GM21717 (cell line): ENCODE results near the gene TFCP2L1.

Experiments used
- ATAC-seq: cut with Tn5 transposase; IDR thresholded peaks from one replicate; pipeline ENCODE4 v1.9.1; 2021; ENCODE audit warnings: mild to moderate bottlenecking, moderate library complexity; ENCODE audit not compliant: unreplicated experiment

TFCP2L1 gene

DNA sequence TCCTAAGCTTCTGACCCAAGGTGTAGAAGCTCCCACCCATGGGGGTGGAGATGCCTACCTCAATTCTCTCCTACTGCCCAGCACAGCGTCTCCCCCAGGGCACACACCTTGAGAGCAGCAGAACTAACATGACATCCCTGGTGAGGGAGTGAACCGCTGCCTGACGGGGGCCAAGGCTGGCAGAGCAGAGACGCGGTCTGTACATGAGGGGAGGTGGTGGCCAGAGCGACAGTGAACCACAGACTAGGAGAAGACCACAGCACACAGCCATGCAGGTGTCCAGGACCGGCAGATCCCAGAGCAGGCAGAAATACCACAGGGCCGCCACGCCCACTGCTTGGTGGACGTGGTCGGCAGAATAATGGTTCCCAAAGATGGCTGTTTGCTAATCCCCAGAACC lies 40.4 kb downstream of the TFCP2L1 start:
- ATAC-seq = no peak

DNA sequence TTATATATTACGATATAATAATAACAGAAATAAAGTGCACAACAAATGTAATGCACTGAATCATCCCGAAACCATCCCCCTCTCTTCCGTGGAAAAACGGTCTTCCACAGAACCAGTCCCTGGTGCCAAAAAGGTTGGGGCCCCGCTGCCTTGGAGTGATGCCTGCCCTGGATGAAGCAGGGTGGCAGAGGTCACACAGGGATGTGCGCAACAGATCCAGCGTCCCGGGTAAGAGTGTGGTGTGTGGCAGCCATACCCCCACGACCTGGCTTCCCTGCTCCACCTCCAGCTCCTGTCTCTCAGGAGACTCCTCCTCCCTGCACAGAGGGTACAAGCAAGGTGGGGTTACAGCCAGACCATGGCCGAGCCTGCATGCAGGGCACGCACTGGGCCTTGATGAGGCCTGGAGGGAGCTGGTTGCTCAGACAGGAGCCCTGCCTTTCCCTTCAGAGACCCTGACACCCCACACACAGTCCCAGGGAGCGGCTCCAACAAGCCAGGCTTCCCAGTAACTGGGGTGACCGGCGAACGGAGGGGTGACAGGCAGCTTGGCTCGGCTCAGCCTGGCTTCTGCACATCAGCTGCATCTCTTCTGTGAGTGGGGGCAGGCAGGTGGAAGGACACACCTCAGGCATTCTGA lies 41.1 kb downstream of the TFCP2L1 start:
- ATAC-seq = no peak

DNA sequence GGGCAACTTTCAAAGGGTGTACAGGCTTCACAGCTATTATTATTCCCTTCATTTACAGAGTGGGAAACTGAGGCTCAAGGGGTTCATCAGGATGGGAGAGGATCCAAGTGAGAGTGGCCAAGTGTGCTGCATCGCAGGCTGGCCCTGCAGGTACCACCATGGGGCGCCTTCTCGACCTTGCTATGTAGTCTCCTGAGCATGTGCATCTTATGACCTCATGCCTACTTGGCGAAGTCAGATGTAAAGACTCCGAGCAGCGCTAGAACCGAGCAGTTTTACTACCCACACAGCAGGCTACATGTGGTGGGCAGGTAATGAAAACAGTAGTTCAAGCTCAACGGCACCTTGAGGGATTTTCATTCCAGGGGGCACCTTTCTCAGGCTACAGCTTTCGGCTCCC lies 42.0 kb downstream of the TFCP2L1 start:
- ATAC-seq = no peak

DNA sequence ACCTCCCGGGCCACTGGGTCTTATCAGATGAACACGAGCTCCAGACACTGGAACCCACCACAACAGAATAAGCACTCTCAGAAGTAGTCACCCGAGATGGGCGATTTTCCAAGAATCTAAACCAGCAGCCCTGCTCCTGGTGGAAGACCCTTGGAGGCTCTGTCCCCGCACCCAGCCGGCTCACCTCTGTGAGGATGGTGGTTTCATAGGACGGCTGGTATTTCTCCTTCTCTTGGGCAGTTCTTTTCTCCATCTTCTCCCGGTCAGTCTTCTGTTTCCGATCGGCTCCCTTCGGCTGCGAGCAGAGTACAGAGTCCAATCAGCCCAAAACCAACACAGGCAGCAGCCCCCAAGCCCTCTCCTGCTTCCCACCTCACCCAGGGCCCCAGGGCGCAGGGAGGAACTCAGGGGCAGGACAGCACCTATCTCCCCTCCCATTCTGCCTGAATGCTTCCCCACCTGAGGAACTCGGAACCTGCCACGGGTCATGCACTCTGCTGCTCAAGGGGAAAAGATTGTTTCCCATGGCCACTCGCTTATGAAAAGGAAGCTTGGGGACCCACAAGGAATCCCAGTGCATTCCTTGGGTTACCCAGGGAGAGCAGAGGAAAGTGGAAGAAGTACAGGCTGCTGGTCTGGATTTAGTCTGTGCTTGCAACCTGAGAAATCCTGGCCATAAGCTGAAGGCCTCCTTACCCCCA lies 42.7 kb downstream of the TFCP2L1 start:
- no peak for ATAC-seq

DNA sequence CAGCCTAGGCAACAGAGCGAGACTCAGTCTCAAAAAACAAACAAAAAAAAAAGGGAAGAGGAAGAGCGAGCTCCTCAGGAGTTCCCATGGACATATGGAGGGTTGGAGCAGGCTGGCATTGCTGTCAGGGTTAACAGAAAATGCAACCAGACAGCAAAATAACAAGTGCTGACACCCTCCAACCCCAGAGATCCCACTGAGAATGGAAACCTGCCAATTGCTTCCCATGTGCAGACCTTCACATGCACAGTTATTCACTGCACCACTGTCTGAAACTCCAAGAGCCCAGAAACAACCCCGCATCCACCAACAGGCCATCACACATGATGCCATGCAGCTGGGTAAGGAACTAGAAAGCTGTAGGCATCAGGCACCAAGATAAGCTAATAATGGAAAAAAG lies 43.5 kb downstream of the TFCP2L1 start:
- ATAC-seq = no peak

DNA sequence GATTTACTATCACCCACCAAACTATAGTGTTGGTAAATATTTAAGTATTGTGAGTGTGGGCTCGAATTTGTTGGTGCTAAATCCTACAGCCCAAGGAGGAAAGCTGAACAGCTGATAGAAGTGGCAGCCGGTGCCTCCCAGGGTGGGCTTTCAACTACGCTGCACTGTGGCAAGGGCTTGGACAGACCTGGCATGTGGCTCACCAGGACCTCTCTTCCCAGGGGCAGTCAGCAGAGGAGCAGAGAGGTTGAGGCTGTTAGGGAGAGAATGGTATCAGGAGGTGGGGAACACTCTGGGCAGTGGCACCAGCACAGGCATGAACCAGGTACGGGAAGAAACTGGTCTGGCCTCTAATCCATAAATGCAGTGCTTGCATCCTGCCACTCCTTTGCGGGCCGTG lies 44.6 kb downstream of the TFCP2L1 start:
- ATAC-seq = no peak

DNA sequence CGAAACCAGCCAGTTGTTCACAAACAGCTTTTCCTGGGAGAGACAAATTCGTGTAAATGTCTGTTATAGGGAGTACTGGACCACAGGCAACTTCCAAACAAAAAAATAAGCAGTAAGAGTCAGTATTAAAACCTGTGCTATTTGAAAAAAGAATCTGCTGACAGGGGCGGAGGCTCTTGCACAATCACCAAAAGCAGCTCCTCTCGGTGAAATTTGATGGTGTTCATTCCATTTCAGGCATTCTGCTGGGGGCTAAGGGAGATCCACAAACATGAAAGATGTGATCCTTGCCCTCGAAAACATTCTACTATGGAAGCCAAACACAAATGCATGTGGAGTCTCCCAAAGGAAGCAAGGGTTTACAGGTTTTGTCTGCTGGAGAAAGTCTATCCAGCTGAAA lies 45.0 kb downstream of the TFCP2L1 start:
- no peak for ATAC-seq

DNA sequence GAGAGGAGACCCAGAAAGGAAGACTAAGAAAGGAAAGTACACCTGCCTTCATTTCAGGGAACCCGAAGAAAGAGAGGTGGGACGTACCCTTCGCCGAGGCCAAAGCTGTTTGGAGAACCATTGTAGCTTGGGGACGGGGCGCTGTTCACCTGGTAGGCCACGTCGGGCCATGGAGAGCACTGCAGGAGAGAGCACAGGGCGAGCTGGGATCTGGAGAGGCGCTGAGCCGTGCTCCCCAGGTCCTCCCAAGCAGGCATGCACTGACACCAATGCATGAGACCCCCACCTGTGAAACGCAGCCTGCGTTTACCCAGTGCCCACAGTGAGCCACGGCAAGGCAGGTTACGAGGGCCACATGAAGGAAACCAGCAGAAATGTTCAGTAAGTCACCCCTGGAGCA lies 45.5 kb downstream of the TFCP2L1 start:
- ATAC-seq = no peak

DNA sequence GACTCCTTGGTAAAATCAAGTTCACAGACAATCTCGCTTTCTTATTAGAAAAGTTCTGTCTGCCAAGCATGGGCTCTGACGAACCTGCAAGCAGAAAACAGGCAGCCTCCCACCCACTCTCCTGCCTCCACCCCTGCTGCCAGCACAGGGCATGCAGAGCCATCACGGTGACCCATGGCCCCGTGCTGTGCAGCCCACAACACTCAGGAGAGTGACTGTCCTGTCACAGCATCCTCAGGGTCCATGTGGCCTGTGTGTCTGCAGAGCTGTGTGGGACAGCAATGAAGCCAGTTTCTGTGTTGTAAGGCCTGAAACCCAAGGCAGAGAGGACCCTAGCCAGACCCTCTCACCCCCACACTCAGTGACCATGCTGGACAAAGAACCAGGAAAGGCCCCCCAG lies 46.2 kb downstream of the TFCP2L1 start:
- ATAC-seq = no peak

DNA sequence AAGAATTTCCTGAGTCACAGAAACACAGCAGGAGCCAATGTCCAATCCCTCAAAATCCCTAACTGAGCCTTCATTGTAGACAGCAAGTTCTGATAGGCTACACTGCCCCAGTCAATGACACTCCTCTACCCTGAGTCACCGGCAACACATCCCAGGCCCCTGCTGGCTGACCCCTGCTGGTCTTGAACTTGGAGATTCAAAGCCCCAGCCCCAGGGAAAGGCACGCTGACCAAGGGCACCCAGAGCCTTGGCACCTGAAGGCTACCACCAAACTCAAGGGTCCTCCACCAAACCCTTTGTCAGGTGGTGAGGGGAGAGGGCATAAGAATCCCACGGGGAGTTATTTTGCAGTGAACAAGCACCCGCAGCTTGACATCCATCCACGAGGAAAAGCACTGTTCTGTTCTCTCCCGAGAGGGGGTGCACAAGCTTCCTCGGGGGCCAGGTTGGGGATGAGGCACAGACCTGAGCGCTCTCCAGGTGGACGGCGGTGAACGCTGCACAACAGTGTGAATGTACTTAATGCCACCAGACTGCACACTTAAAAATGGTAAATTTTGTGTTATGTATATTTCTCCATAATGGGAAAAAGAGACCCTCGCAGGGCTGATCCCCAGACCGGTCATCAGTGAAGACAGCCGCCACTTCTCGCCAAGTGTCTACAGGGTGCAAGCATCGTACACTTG lies 46.9 kb downstream of the TFCP2L1 start:
- ATAC-seq = no peak

DNA sequence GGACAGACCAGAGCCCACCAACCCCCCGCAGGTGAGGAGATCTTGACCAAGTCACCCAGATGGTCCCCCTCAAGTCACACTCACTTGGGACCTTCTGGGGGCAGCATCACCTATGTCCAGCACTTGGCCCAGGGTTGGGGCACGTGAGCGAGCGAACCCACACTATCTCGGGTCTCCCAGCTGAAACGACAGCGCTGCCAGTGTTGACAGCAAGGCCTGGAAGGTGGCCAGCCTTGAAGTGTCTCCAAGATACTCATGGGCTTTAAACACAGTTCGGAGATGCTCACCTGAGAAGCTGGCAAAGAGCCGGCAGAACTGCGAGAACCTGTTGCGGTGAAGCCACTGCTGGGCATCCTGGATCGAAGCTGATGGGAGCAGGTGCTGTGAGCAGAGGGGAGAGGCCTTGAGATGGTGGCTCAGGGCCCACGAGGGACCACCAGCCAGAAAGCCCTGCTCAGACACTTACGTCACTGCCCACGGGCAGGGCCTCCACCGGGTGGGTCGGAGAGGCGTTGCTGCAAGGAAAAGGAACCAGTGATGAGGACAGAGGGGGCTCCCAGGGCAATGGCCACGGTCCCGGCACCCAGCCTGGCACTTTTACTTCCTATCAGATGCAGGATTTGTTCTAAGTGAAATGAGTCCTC lies 47.5 kb downstream of the TFCP2L1 start:
- ATAC-seq = no peak

DNA sequence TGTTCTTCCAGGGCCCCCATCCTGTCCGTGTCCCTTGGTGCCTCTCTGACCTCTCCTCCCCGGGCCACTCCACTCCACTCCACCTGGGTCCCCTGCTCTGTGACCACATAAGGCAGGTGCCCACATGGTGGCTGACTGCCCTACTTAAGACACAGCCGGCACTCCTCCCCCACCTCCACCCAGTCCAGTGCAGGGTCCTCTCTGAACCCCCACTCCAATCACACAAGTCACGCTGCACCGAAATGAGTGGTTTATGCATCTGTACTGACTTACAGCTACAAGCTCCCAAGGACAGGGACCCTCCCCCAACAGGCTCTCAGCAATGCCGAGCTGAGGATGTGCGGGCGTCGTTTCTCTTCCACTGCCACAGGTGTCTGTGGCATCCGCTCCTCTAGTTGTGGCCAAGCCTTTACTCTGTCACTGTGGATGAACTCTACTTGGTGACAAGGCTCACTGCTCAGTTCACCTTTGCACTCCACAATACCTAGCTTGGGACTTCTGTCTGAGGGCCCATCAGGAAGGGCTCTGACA lies 48.3 kb downstream of the TFCP2L1 start:
- ATAC-seq = no peak

DNA sequence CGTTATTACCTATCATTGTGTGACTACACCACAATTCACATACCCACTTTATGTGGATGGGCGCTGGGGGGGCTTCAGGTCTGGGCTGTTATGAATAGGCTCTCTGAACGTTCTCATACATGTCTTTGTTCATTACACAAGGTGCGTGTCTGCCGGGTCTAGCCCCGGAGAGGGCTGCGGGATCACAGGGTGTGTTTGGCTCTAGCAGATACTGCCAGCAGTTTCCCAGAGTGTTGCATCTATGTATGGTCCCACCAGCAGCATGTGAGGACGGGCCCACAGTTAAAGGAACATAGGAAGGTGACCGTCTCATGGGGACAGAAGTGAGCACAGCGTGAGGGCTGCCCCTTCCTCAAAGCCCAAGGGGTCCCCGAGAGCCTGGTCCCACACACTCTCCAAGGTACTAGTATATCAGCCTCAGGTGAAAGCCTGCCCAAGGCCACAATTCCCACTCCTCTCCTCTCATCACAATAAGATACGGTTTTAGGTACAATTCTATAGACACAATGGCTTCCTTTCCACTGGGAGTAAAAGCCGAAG lies 48.8 kb downstream of the TFCP2L1 start:
- no peak for ATAC-seq

DNA sequence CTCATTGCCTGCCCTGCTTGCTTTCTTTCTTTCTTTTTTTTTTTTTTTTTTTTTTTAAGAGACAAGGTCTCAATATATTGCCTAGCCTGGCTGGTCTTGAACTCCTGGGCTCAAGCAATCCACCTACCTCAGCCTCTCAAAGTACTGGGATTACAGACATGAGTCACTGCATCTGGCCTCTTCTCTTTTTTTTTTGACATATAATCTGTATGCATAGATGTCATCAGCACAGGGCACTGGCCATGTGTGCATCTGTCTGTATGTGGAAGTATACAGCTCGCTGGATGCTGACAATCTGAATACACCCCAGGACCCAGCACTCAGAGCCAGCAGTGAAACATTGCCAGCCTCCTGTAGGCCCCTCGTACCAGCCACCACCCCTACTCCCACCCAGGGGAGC lies 49.5 kb downstream of the TFCP2L1 start:
- ATAC-seq = no peak

DNA sequence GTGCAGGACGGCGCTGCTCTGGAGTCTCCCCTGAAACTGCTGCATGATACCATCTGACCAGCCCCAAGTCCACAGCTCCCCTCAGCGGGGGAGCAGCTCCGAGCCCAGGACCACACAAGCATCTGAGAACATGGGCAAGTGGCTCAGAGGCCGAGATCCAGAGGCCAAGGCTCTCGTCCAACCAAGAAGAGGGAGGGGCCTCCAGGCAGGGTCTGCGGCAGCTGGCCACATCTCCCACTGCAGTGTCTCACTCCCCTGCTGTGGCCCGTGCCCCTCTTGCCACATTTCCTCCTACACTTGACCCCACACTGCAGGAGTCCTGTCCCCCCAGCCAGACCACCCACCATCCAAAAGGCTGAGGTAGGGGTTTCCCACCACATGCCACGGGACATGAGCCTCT lies 50.2 kb downstream of the TFCP2L1 start:
- no peak for ATAC-seq

DNA sequence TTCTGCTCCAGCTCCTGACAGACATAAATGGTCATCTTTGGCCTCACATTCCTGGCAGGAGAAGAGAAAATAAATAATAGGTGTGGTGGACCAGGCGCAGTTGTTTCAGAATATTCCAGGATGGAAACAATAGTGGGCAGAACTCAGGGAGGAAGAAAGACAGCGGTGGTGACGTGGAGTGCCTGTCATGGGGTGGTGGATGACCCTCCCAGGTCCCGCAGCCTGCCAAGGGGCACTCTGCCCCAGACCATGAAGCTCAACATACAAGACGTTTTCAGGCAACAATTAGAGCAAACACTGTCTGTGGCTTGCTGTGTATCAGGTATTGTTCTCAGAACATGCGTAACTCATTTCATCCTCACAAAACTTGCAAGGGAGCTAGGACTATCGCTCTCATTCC lies 50.9 kb downstream of the TFCP2L1 start:
- no peak for ATAC-seq

DNA sequence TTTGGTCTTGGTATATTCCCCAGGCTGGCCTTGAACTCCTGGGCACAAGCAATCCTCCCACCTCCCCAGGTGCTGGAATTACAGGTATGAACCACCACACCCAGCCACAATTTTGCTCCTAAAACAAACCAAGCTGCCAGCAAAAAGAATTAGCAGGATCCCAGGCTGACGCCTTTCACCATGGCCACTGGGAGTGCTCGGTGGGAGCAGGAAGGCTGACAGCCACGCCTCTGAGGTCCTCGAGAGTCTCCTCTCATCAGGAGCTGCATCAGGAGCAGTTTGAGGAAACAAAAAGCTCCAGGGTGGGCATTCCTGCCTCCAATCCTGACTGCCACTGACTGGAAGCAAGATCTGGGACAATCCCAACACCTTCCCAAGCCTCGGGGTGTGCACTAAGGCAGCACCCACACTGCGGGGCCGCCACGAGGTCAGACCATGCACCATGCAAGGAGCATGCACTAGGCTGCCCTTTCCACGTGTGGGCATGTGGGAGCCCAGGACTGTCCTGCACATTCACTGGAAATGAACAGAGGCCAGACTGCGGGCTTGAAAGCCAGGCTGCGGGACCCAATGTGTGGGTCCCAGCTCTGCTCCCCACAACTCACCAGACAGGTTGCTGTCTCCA lies 51.4 kb downstream of the TFCP2L1 start:
- no peak for ATAC-seq

DNA sequence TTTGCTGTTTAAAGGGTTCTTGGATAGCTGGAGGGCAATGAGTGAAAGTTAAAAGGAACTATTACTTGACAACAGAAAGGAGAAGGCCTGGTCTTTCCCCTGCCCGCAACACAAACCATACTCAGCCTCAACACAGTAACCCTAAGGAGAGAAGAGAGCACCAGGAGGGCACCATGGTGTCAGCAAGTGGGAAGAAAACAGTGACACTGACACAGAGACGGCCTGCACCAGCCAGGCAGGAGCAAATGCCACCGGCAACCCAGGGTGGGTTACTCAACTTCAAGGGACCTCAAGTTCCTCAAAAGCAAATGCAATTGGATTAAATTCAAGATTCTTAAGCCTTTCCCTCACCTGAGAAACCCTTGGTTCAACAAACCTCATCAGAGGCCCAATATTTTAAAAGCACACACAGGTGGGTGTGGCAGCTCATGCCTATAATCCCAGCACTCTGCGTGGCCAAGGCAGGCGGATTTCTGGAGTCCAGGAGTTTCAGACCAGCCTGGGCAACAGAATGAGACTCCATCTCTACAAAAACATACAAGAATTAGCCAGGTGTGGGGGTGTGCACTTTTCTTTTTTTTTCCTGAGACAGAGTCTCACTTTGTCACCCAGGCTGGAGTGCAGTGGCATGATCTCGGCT lies 52.3 kb downstream of the TFCP2L1 start:
- no peak for ATAC-seq

DNA sequence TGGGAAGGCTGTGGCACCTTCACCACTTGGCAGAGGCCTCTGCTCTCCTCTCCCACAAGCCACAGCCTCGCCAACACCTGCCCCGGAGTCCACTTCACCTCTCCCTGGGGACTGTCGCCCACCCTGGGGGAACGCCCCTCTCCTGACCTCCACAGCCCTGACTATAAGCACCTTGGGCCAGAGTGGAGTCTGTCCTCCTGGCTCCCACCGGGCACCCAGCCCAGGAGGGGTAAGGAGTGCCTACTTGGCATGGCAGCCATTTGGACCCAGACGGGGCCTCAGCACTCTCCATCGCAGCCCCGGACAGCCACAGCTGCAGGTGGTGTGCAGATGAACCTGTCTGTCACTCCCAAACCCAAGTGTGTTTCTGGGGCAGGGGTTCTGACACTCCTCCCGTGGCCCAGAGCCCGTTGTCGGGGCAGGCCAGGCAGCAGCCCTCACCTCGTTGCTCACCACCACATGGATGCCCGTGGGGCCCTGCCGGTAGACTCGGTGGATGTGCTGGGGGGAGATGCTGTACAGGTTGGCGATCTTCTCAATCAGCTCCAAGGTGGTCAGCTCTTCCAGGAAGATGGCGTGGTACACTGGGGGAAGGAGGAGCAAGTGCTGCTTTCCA lies 53.5 kb downstream of the TFCP2L1 start:
- no peak for ATAC-seq

DNA sequence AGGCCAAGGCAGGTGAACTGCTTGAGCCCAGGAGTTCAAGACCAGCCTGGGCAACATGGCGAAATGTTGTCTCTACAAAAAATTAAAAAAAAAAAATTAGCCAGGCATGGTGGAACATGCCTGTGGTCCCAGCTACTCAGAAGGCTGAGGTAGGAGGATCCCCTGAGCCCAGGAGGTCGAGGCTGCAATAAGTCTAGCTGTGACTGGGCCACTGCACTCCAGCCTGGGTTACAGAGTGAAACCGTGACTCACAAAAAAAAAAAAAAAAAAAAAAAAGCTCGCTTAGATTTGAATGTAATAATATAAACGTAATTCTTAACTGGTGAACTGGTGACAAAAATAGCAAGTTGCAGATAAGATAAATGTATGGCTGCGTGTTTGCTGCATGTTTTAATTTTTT lies 56.5 kb downstream of the TFCP2L1 start:
- ATAC-seq = no peak
